Colonic mucosa (tissue), 4 donors: Measurements from ENCODE around the gene HIP1. TPM values are rescaled to one million over a fixed set of nuclear protein-coding genes. Genes with fewer than 3 reads are reported as not detected.
"Not testable (repeated sequence)": the region's sequence is repeated elsewhere in the genome, so short reads cannot be mapped to it uniquely, and the experiment has no call there.

Experiments
- DNase-seq: peaks from one replicate; pipeline ENCODE4 v3.0.0-alpha.2; 2020
- H3K27ac ChIP-seq: fragments of 200-600 bp; one replicate; pipeline ENCODE4 v1.8.0; 2021
- H3K27me3 ChIP-seq: fragments of 200-600 bp; one replicate; pipeline ENCODE4 v1.8.0; 2021
- H3K36me3 ChIP-seq: fragments of 200-600 bp; one replicate; pipeline ENCODE4 v1.8.0; 2021
- H3K4me1 ChIP-seq: fragments of 200-600 bp; one replicate; pipeline ENCODE4 v1.8.0; 2021; ENCODE audit warnings: mild to moderate bottlenecking
- H3K4me3 ChIP-seq: fragments of 200-600 bp; one replicate; pipeline ENCODE4 v1.8.0; 2021
- H3K9ac ChIP-seq, 2 donors: one replicate each; pipeline ENCODE4 v1.7.0; 2013; ENCODE audit warnings: control low read depth in 2 of 2, low read depth in 2 of 2, low read length in 2 of 2
- H3K9me3 ChIP-seq: fragments of 200-600 bp; one replicate; pipeline ENCODE4 v1.8.0; 2021
- CTCF ChIP-seq: fragments of 200-600 bp; IDR thresholded peaks from one replicate; pipeline ENCODE4 v1.8.0; 2022; ENCODE audit warnings: antibody characterized with exemption, mild to moderate bottlenecking
- intact Hi-C: fragments of 100-400 bp; cut with DNase I; formaldehyde crosslinking; loops from one replicate; pipeline ENCODE4 v1.14.1; 2022
- total RNA-seq, 2 donors: library from RNA; stranded (reverse); fragmentation: NEBNext Ultra II Directional in 1 of 2; extraction: Animal tissue kit (Norgen Biotek cat#: 25700) in 1 of 2; gene quantifications; one replicate each; pipeline ENCODE4 v1.2.1, GENCODE V29; 2021
- donor health status: healthy.
- donor health status: DM: no; HTN: no; CAD: no.
- donor health status: DM: no; HTN: no; CAD: no.

The HIP1 gene
- total RNA-seq, 2 donors from 2014 or later, result 4.8 to 5.5 TPM

- Histone ChIP-seq H3K4me3 (no peak overlapping the region), H3K36me3 (no peaks in the 10 kb centered on the region), H3K4me1 (no peaks in the 10 kb centered on the region), H3K27ac (no peak overlapping the region), H3K27me3 (no peaks in the 10 kb centered on the region), H3K9ac (no peak overlapping the region), H3K9me3 (no peaks in the 10 kb centered on the region)
- no peak for TF ChIP-seq CTCF
- no peak for DNase-seq
- intact Hi-C loops, result no loop called here
Observed at GRCh38 chr7:75601539-75601938, 137.2 kb downstream of the HIP1 start.

GRCh38 chr7:75600748-75601147, 138.0 kb downstream of the HIP1 start:
- DNase-seq, H3K9ac ChIP-seq, H3K4me1 ChIP-seq, intact Hi-C loops, H3K9me3 ChIP-seq, H3K4me3 ChIP-seq, H3K36me3 ChIP-seq, H3K27ac ChIP-seq, H3K27me3 ChIP-seq: not testable (repeated sequence)

DNA sequence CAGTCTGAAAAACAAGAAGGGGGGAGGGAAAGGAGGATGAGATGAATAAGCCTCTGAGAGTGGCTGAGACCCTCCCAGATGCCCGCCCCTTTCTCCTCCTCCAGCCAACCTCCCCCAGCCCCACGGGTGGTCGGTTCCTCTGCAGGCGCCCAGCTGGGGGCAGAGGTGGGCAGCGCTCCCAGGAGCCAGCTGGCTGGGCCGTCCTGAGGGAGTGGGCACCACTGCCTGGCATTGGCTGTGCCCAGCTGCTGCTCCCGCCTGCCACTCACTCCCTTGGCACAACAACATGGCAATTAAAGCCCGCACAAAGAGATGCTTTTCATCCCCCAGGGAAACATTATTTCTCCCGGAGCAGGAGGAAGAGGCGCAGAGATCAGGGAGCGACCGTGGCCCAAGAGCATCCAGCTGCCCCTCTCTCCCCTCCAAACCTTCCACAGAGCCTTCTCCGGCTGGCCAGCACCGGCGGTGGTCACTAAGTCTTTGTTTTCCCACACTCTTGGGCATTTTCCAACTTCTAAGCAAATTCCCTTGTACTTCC, 139.4 kb downstream of the HIP1 start:
- Histone ChIP-seq H3K27ac (no peak overlapping the region), H3K36me3 (no peaks in the 10 kb centered on the region), H3K4me1 (no peaks in the 10 kb centered on the region), H3K9ac (no peak overlapping the region), H3K9me3 (no peaks in the 10 kb centered on the region), H3K4me3 (no peak overlapping the region), H3K27me3 (no peaks in the 10 kb centered on the region)
- intact Hi-C loops, result no loop called here
- DNase-seq, result no peak
- no peak for TF ChIP-seq CTCF

DNA sequence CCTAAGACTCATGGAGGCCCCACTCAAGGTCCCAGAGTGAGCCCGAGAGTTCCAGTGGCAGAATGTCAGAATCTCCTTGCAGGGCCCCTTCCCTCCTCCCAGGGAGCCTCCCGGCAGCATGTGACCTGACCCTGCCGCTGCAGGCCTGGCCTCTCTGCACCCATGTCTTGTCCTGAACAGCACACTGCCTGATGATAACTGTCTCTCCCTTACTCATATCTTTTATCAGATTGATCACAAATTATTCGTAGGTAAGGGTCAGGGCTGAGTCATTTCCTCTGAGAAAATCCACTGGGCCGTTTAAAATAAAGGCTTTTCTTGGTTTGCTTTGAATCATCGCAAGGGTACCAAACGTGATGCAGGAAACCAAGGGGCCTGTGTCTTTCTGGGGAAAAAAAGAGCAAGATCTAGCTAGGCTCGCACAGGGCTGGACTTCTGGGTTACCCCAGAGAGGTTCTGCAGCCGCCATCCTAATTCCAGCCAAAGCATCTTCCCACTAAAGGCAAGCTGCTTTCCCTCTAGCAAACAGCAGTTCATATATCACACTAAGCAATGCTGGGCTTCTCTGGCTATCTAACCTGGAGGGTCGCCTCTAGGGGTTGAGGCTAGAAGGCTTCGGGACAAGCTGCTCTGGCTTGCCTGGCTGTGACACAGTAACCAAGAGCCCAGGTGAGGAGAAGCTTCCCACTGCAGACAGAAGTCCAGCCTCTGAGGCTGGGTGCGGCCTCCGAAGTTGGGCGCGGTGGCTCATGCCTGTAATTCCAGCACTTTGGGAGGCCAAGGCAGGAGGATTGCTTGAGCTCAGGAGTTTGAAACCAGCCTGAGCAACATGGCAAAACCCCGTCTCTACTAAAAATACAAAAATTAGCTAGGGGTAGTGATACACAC, 141.8 kb downstream of the HIP1 start:
- no peaks in the 10 kb centered on the region for H3K4me1 ChIP-seq
- H3K36me3 ChIP-seq, result no peaks in the 10 kb centered on the region
- no peak for DNase-seq
- H3K27me3 ChIP-seq, result no peaks in the 10 kb centered on the region
- intact Hi-C loops, result no loop called here
- H3K9me3 ChIP-seq, result no peaks in the 10 kb centered on the region
- no peak overlapping the region for H3K4me3 ChIP-seq
- H3K9ac ChIP-seq, result no peak overlapping the region
- no peak for TF ChIP-seq CTCF
- H3K27ac ChIP-seq, result no peak overlapping the region

GRCh38 chr7:75595766-75596165, 143.0 kb downstream of the HIP1 start:
- no peaks in the 10 kb centered on the region for H3K9me3 ChIP-seq
- no peaks in the 10 kb centered on the region for H3K27me3 ChIP-seq
- TF ChIP-seq CTCF, result no peak
- H3K36me3 ChIP-seq, result no peaks in the 10 kb centered on the region
- intact Hi-C loops, result no loop called here
- H3K27ac ChIP-seq, result no peak overlapping the region
- H3K9ac ChIP-seq, result no peak overlapping the region
- no peak overlapping the region for H3K4me3 ChIP-seq
- DNase-seq, result no peak
- no peaks in the 10 kb centered on the region for H3K4me1 ChIP-seq

GRCh38 chr7:75593500-75594184, 145.1 kb downstream of the HIP1 start:
- H3K9ac ChIP-seq, H3K4me3 ChIP-seq, DNase-seq, H3K36me3 ChIP-seq, H3K27me3 ChIP-seq, H3K27ac ChIP-seq, H3K4me1 ChIP-seq, intact Hi-C loops, H3K9me3 ChIP-seq: not testable (repeated sequence)
